SU-DHL-6 (cell line): Measurements from ENCODE around the gene ADAMTS4.

Source experiments
- H2AFZ ChIP-seq: fragments of 200-600 bp; sonication (generic); 2 replicates; pipeline ENCODE4 v1.6.1; 2014; ENCODE audit warnings: low read depth, mild to moderate bottlenecking, moderate library complexity, mixed read lengths, antibody characterized with exemption, low read length; ENCODE audit not compliant: severe bottlenecking
- H3F3A ChIP-seq: fragments of 200-600 bp; shearing (Covaris generic); 2 replicates; pipeline ENCODE4 v1.6.0; 2016; ENCODE audit warnings: antibody characterized with exemption, mild to moderate bottlenecking; ENCODE audit not compliant: insufficient read depth
- H3K27ac ChIP-seq: fragments of 200-600 bp; sonication (generic); 2 replicates; pipeline ENCODE4 v1.5.1; 2016; ENCODE audit warnings: low read depth, mild to moderate bottlenecking, low read length, moderate library complexity, mixed read lengths
- H3K27me3 ChIP-seq: fragments of 200-600 bp; sonication (generic), shearing (Covaris generic); 2 replicates; pipeline ENCODE4 v1.6.0; 2014; ENCODE audit warnings: mild to moderate bottlenecking, low read length
- H3K36me3 ChIP-seq: fragments of 200-600 bp; sonication (generic); 2 replicates; pipeline ENCODE4 v1.6.1; 2014; ENCODE audit warnings: mild to moderate bottlenecking, low read length, mixed read lengths
- H3K4me2 ChIP-seq: fragments of 300-600, 200-600 bp; shearing (Covaris generic), sonication (generic); 2 replicates; pipeline ENCODE4 v1.6.0; 2014; ENCODE audit warnings: low read length, low read depth, mild to moderate bottlenecking; ENCODE audit not compliant: poor library complexity, severe bottlenecking
- H3K4me3 ChIP-seq: fragments of 200-600 bp; sonication (generic); 2 replicates; pipeline ENCODE4 v1.5.1; 2014; ENCODE audit warnings: antibody characterized with exemption, low read length, mild to moderate bottlenecking, mixed read lengths; ENCODE audit not compliant: insufficient read depth, poor library complexity, severe bottlenecking
- H3K79me2 ChIP-seq: fragments of 200-600 bp; sonication (generic); 2 replicates; pipeline ENCODE4 v1.6.1; 2014; ENCODE audit warnings: mild to moderate bottlenecking, low read length, moderate library complexity; ENCODE audit not compliant: insufficient read depth
- H3K9ac ChIP-seq: fragments of 200-600 bp; sonication (generic); 2 replicates; pipeline ENCODE4 v1.7.0; 2014; ENCODE audit warnings: mild to moderate bottlenecking, low read length
- H3K9me2 ChIP-seq: fragments of 200-600 bp; sonication (generic); replicated peaks from 2 replicates; pipeline ENCODE4 v1.6.1; 2014; ENCODE audit warnings: low read length; ENCODE audit not compliant: insufficient read depth
- H3K9me3 ChIP-seq: fragments of 200-600 bp; sonication (generic); 2 replicates; pipeline ENCODE4 v1.6.1; 2014; ENCODE audit warnings: low read length, mixed read lengths; ENCODE audit not compliant: insufficient read depth
- H4K20me1 ChIP-seq: fragments of 200-600 bp; sonication (generic); 2 replicates; pipeline ENCODE4 v1.6.1; 2014; ENCODE audit warnings: low read depth, mild to moderate bottlenecking, antibody characterized with exemption, low read length, moderate library complexity, mixed read lengths
- EZH2phosphoT487 ChIP-seq: fragments of 200-600 bp; sonication (generic), shearing (Covaris generic); conservative IDR thresholded peaks from 2 replicates; pipeline ENCODE4 v1.6.1; 2018; ENCODE audit warnings: mild to moderate bottlenecking, antibody characterized with exemption, low read length, moderate library complexity, mixed read lengths
- TF ChIP-seq, protein P1 (sequence below): fragments of 200-600 bp; sonication (generic); IDR thresholded peaks from one replicate; pipeline ENCODE4 v1.5.1; 2017; ENCODE audit warnings: antibody characterized with exemption, mild to moderate bottlenecking, low read length, moderate library complexity; ENCODE audit not compliant: insufficient read depth, poor library complexity, severe bottlenecking

Gene ADAMTS4

DNA sequence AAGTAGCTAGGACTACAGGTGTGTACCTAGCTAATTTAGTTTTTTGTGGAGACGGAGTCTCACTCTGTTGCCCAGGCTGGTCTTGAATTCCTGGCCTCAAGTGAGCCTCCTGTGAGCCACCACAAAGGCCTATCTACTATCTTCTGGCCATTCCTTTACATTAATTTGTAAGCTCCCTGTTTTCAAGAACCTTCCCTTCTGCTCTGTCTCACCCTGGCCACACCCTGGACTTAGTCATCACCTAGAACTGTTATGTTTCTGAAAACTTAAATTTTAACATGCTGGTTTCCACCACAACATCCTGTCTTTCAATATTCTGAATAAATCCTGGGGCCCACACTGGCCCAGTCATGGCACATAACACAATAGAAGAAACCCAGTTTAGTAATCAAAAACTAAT lies 16.6 kb downstream of the ADAMTS4 start:
- H3K27ac ChIP-seq, result no peak overlapping the region
- no peaks in the 10 kb centered on the region for H3K36me3 ChIP-seq
- no peaks in the 10 kb centered on the region for H3K79me2 ChIP-seq
- H3K4me2 ChIP-seq, result no peak overlapping the region
- peaks cover 13% of the 10 kb centered on the region for H3F3A ChIP-seq
- H2AFZ ChIP-seq, result no peak overlapping the region
- no peak overlapping the region for H3K4me3 ChIP-seq
- H4K20me1 ChIP-seq, result no peaks in the 10 kb centered on the region
- H3K9ac ChIP-seq, result no peak overlapping the region
- TF ChIP-seq, protein P1, sequence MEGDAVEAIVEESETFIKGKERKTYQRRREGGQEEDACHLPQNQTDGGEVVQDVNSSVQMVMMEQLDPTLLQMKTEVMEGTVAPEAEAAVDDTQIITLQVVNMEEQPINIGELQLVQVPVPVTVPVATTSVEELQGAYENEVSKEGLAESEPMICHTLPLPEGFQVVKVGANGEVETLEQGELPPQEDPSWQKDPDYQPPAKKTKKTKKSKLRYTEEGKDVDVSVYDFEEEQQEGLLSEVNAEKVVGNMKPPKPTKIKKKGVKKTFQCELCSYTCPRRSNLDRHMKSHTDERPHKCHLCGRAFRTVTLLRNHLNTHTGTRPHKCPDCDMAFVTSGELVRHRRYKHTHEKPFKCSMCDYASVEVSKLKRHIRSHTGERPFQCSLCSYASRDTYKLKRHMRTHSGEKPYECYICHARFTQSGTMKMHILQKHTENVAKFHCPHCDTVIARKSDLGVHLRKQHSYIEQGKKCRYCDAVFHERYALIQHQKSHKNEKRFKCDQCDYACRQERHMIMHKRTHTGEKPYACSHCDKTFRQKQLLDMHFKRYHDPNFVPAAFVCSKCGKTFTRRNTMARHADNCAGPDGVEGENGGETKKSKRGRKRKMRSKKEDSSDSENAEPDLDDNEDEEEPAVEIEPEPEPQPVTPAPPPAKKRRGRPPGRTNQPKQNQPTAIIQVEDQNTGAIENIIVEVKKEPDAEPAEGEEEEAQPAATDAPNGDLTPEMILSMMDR, result no peak
- TF ChIP-seq EZH2phosphoT487, result no peak
- H3K9me3 ChIP-seq, result no peaks in the 10 kb centered on the region
- no peaks in the 10 kb centered on the region for H3K9me2 ChIP-seq
- no peaks in the 10 kb centered on the region for H3K27me3 ChIP-seq

DNA sequence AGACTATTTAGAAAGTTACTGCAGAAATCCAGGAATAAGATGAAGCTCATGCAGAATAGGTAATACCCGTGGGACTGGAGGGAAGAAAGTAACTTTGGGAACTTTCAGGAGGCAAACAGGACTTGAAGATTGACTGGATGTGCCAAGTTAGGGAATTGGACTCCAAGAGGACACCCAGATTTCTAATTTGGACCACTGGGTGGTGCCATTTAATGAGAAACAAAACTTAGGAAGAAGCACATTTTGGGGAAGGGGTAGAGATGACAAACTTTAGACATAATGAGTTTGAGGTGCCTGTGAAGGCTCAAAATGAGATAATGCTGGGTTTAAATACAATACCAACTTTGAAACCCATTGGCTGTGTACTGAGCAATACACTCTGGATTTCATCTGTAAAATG lies 18.2 kb downstream of the ADAMTS4 start:
- Histone ChIP-seq H3K36me3 (no peaks in the 10 kb centered on the region), H3K27me3 (no peaks in the 10 kb centered on the region), H3K9ac (no peak overlapping the region), H2AFZ (no peak overlapping the region), H3K4me3 (no peak overlapping the region), H3K4me2 (no peak overlapping the region), H3K27ac (no peak overlapping the region), H3F3A (peaks cover 17% of the 10 kb centered on the region), H3K9me3 (no peaks in the 10 kb centered on the region), H3K9me2 (no peaks in the 10 kb centered on the region), H4K20me1 (no peaks in the 10 kb centered on the region), H3K79me2 (no peaks in the 10 kb centered on the region; the same call in 1 of the 2 replicates)
- TF ChIP-seq, protein P1, result no peak
- no peak for TF ChIP-seq EZH2phosphoT487

- no peak overlapping the region for H3K4me3 ChIP-seq
- no peak overlapping the region for H3K27ac ChIP-seq
- H3K79me2 ChIP-seq, result no peaks in the 10 kb centered on the region; the same call in 1 of the 2 replicates
- TF ChIP-seq, protein P1, result no peak
- no peak for TF ChIP-seq EZH2phosphoT487
- H3K9ac ChIP-seq, result no peak overlapping the region
- H3K4me2 ChIP-seq, result no peak overlapping the region
- no peaks in the 10 kb centered on the region for H4K20me1 ChIP-seq
- H3K36me3 ChIP-seq, result no peaks in the 10 kb centered on the region
- peaks cover 17% of the 10 kb centered on the region for H3F3A ChIP-seq
- H3K27me3 ChIP-seq, result no peaks in the 10 kb centered on the region
- H3K9me2 ChIP-seq, result no peaks in the 10 kb centered on the region
- no peaks in the 10 kb centered on the region for H3K9me3 ChIP-seq
- no peak overlapping the region for H2AFZ ChIP-seq
These were observed 19.2 kb downstream of the ADAMTS4 start for GRCh38 chr1:161179698-161180097.

DNA sequence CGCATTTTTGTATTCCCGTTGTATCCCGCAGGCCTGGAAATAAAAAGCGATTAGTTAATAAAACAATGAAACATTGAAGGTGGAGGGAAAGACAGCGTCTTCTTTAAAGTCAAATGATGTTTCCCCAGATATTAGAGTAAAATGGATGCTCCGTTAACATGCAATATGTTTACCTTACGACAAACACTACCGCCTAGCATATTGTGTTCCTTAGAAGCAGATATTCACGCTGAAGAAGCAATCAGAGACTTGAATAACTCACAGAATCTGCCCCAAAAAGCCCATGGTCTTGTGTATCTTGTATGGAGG lies 21.0 kb downstream of the ADAMTS4 start:
- Histone ChIP-seq H3K36me3 (no peaks in the 10 kb centered on the region), H3F3A (peaks cover 13% of the 10 kb centered on the region; the same call in 1 of the 2 replicates), H3K79me2 (no peaks in the 10 kb centered on the region; the same call in 1 of the 2 replicates), H3K4me3 (peak overlapping the region; percentile 86), H3K4me2 (peak overlapping the region; percentile 85), H3K9ac (peak overlapping the region; percentile 69), H2AFZ (peak overlapping the region; percentile 87), H3K9me3 (no peaks in the 10 kb centered on the region), H3K27me3 (no peaks in the 10 kb centered on the region), H3K27ac (no peak overlapping the region), H4K20me1 (no peaks in the 10 kb centered on the region), H3K9me2 (no peaks in the 10 kb centered on the region)
- TF ChIP-seq, protein P1, result no peak
- no peak for TF ChIP-seq EZH2phosphoT487
